H9 (cell line): ENCODE results near the gene LRRC8E. TPM values are rescaled to one million over a fixed set of nuclear protein-coding genes. Genes with fewer than 3 reads are reported as not detected.

ENCODE experiments used
- DNase-seq: peaks from one replicate; pipeline ENCODE4 v3.0.0-alpha.2; 2017
- H2AFZ ChIP-seq: one replicate; pipeline ENCODE4 v1.6.1; 2013; ENCODE audit warnings: mild to moderate bottlenecking, low read length, control low read depth, moderate library complexity
- H2AK5ac ChIP-seq: 2 replicates; pipeline ENCODE4 v1.6.1; 2013; ENCODE audit warnings: low read length, control low read depth, mixed read lengths; ENCODE audit not compliant: insufficient read length
- H2BK120ac ChIP-seq: one replicate; pipeline ENCODE4 v1.6.1; 2013; ENCODE audit warnings: low read depth, mild to moderate bottlenecking, low read length, control low read depth, inconsistent platforms; ENCODE audit not compliant: poor library complexity, severe bottlenecking
- H2BK12ac ChIP-seq: 2 replicates; pipeline ENCODE4 v1.6.1; 2013; ENCODE audit warnings: low read length, control low read depth, mixed read lengths, low read depth; ENCODE audit not compliant: insufficient read length
- H2BK15ac ChIP-seq: 2 replicates; pipeline ENCODE4 v1.6.1; 2013; ENCODE audit warnings: low read depth, low read length, control low read depth
- H2BK20ac ChIP-seq: one replicate; pipeline ENCODE4 v1.6.1; 2013; ENCODE audit warnings: low read depth, mild to moderate bottlenecking, low read length, control low read depth, inconsistent platforms; ENCODE audit not compliant: poor library complexity, severe bottlenecking
- H2BK5ac ChIP-seq: 2 replicates; pipeline ENCODE4 v1.6.1; 2013; ENCODE audit warnings: low read length, control low read depth, mixed read lengths; ENCODE audit not compliant: insufficient read length
- H3K14ac ChIP-seq: 2 replicates; pipeline ENCODE4 v1.6.1; 2013; ENCODE audit warnings: low read length, control low read depth; ENCODE audit not compliant: insufficient read depth
- H3K18ac ChIP-seq: 2 replicates; pipeline ENCODE4 v1.6.1; 2013; ENCODE audit warnings: low read depth, mild to moderate bottlenecking, mixed read lengths, low read length, control low read depth; ENCODE audit not compliant: insufficient read length
- H3K23ac ChIP-seq: 2 replicates; pipeline ENCODE4 v1.6.1; 2013; ENCODE audit warnings: low read length, control low read depth, mixed read lengths, low read depth; ENCODE audit not compliant: insufficient read length
- H3K23me2 ChIP-seq: 2 replicates; pipeline ENCODE4 v1.6.1; 2013; ENCODE audit warnings: low read depth, mild to moderate bottlenecking, mixed read lengths, low read length, control low read depth; ENCODE audit not compliant: insufficient read length, poor library complexity, severe bottlenecking
- H3K27ac ChIP-seq: 2 replicates; pipeline ENCODE4 v1.5.1; 2013; ENCODE audit warnings: low read length, control low read depth, mixed read lengths, low read depth; ENCODE audit not compliant: insufficient read length
- H3K27me3 ChIP-seq: 2 replicates; pipeline ENCODE4 v1.6.1; 2013; ENCODE audit warnings: low read length, control low read depth, inconsistent platforms; ENCODE audit not compliant: insufficient read depth
- H3K4ac ChIP-seq: 2 replicates; pipeline ENCODE4 v1.6.1; 2013; ENCODE audit warnings: low read depth, mild to moderate bottlenecking, control low read depth, inconsistent platforms, low read length, moderate library complexity
- H3K4me1 ChIP-seq: 2 replicates; pipeline ENCODE4 v1.6.1; 2013; ENCODE audit warnings: low read length, control low read depth, inconsistent platforms; ENCODE audit not compliant: insufficient read depth
- H3K4me2 ChIP-seq: 2 replicates; pipeline ENCODE4 v1.6.1; 2013; ENCODE audit warnings: low read length, control low read depth, mixed read lengths; ENCODE audit not compliant: insufficient read length, insufficient read depth
- H3K56ac ChIP-seq: 2 replicates; pipeline ENCODE4 v1.6.1; 2013; ENCODE audit warnings: low read depth, mild to moderate bottlenecking, mixed read lengths, low read length, control low read depth; ENCODE audit not compliant: insufficient read length
- H3K79me1 ChIP-seq: 2 replicates; pipeline ENCODE4 v1.6.1; 2013; ENCODE audit warnings: low read depth, mild to moderate bottlenecking, moderate library complexity, low read length, control low read depth, inconsistent platforms; ENCODE audit not compliant: insufficient read depth, poor library complexity, severe bottlenecking
- H3K79me2 ChIP-seq: 2 replicates; pipeline ENCODE4 v1.6.1; 2013; ENCODE audit warnings: low read length, control low read depth, inconsistent platforms; ENCODE audit not compliant: insufficient read depth
- H3K9ac ChIP-seq: 2 replicates; pipeline ENCODE4 v1.6.1; 2013; ENCODE audit warnings: low read length, control low read depth, mixed read lengths; ENCODE audit not compliant: insufficient read length; ENCODE audit errors: extremely low read depth
- H3K9me3 ChIP-seq: one replicate; pipeline ENCODE4 v1.6.1; 2013; ENCODE audit warnings: low read depth, low read length, inconsistent platforms; ENCODE audit not compliant: control insufficient read depth
- H3T11ph ChIP-seq: one replicate; pipeline ENCODE4 v1.6.1; 2013; ENCODE audit warnings: mild to moderate bottlenecking, low read length, control low read depth, inconsistent platforms
- H4K20me1 ChIP-seq: one replicate; pipeline ENCODE4 v1.6.1; 2013; ENCODE audit not compliant: control insufficient read depth, insufficient read length, insufficient read depth
- H4K5ac ChIP-seq: 2 replicates; pipeline ENCODE4 v1.6.1; 2013; ENCODE audit warnings: low read depth, mild to moderate bottlenecking, mixed read lengths, low read length, control low read depth; ENCODE audit not compliant: insufficient read length
- H4K8ac ChIP-seq: replicated peaks from 2 replicates; pipeline ENCODE4 v1.6.1; 2013; ENCODE audit warnings: low read length, control low read depth, mixed read lengths, low read depth; ENCODE audit not compliant: insufficient read length
- H4K91ac ChIP-seq: 2 replicates; pipeline ENCODE4 v1.6.1; 2013; ENCODE audit warnings: low read depth, mild to moderate bottlenecking, moderate library complexity, mixed read lengths, low read length, control low read depth; ENCODE audit not compliant: insufficient read length
- H3K27ac Mint-ChIP-seq, 3 experiments: 2 replicates in 2 of 3; 3 replicates in 1 of 3; pipeline ENCODE4 v1.8.0; 2020 to 2021; ENCODE audit warnings: mixed read lengths in 3 of 3, mild to moderate bottlenecking in 1 of 3, moderate library complexity in 1 of 3
- H3K27me3 Mint-ChIP-seq: 2 replicates; pipeline ENCODE4 v1.8.0; 2021; ENCODE audit warnings: low read depth, mild to moderate bottlenecking, moderate library complexity, mixed read lengths
- H3K36me3 Mint-ChIP-seq, 3 experiments: 2 replicates in 2 of 3; 3 replicates in 1 of 3; pipeline ENCODE4 v1.8.0; 2020 to 2021; ENCODE audit warnings: low read depth in 3 of 3, mixed read lengths in 3 of 3; ENCODE audit not compliant: insufficient read depth in 1 of 3
- H3K4me1 Mint-ChIP-seq, 2 experiments: 2 replicates each; pipeline ENCODE4 v1.8.0; 2020; ENCODE audit warnings: mixed read lengths in 2 of 2
- H3K4me3 Mint-ChIP-seq, 2 experiments: 2 replicates in 1 of 2; 3 replicates in 1 of 2; pipeline ENCODE4 v1.8.0; 2020 to 2021; ENCODE audit warnings: mild to moderate bottlenecking in 2 of 2, mixed read lengths in 2 of 2, moderate library complexity in 1 of 2
- H3K9me3 Mint-ChIP-seq, 2 experiments: 2 replicates in 1 of 2; 3 replicates in 1 of 2; pipeline ENCODE4 v1.8.0; 2020; ENCODE audit warnings: mild to moderate bottlenecking in 2 of 2, mixed read lengths in 2 of 2, moderate library complexity in 1 of 2
- CTCF ChIP-seq: fragments of 200-600 bp; sonication (generic); conservative IDR thresholded peaks from 3 replicates; pipeline ENCODE4 v1.8.0; 2021; ENCODE audit warnings: antibody characterized with exemption, mild to moderate bottlenecking
- WGBS: extraction: QIAGEN DNeasy Blood & Tissue Kit; methylation state at CpG from one replicate; pipeline ENCODE4 v1.1.7; 2013; ENCODE audit warnings: missing lambda C conversion rate, low lambda C conversion rate, mixed read lengths; ENCODE audit not compliant: insufficient read length; ENCODE audit errors: extremely low coverage; 5-methylcytosine and 5-hydroxymethylcytosine counted together
- total RNA-seq: library from RNA; stranded (reverse); gene quantifications from 2 replicates; pipeline ENCODE4 v1.2.1, GENCODE V29; 2021

Gene LRRC8E
- total RNA-seq, 1 experiment from 2014 or later, result 4.8 TPM

- TF ChIP-seq CTCF, result no peak
- H4K8ac ChIP-seq, result no peak within 1 kb of the TSS
- peaks cover 0 to 2% of the 10 kb centered on the region in 2 experiments; a peak in 2 of 5 replicates for H3K9me3 Mint-ChIP-seq
- H4K5ac ChIP-seq, result no peak within 1 kb of the TSS
- no peak within 1 kb of the TSS for H3T11ph ChIP-seq
- no peaks in the 10 kb centered on the region; the same call in 1 of the 2 replicates for H3K27me3 Mint-ChIP-seq
- 0 out of 2 replicates have a peak within 1 kb of the TSS, but pooled peaks have one; percentile 9 for H2BK15ac ChIP-seq
- no peaks in the 10 kb centered on the region for H3K4me1 ChIP-seq
- H4K20me1 ChIP-seq, result no peaks in the 10 kb centered on the region
- H3K4ac ChIP-seq, result peak within 1 kb of the TSS; percentile 35; the same call in 1 of the 2 replicates
- H3K79me2 ChIP-seq, result peaks cover 3% of the 10 kb centered on the region; the same call in 1 of the 2 replicates
- H3K27me3 ChIP-seq, result no peaks in the 10 kb centered on the region
- H3K4me3 Mint-ChIP-seq, result peak within 1 kb of the TSS; percentile 90 to 96
- peak within 1 kb of the TSS; percentile 80 for H3K9ac ChIP-seq
- H3K23me2 ChIP-seq, result no peaks in the 10 kb centered on the region
- H3K9me3 ChIP-seq, result no peaks in the 10 kb centered on the region
- H3K27ac ChIP-seq, result no peak within 1 kb of the TSS
- no CpG with 5 or more reads among the region's 56 CpGs for WGBS
- peak; percentile 100 for DNase-seq
- no peak within 1 kb of the TSS for H3K23ac ChIP-seq
- H2AFZ ChIP-seq, result no peak within 1 kb of the TSS
- peak within 1 kb of the TSS; percentile 52 for H2BK120ac ChIP-seq
- H3K18ac ChIP-seq, result peak within 1 kb of the TSS; percentile 49
- H3K4me2 ChIP-seq, result peak within 1 kb of the TSS; percentile 66
- H2BK12ac ChIP-seq, result no peak within 1 kb of the TSS
- H2BK20ac ChIP-seq, result no peak within 1 kb of the TSS
- no peak within 1 kb of the TSS for H4K91ac ChIP-seq
- peak within 1 kb of the TSS; percentile 89; the same call in 1 of the 2 replicates for H3K14ac ChIP-seq
- peaks cover 21 to 33% (median 26%) of the 10 kb centered on the region in 3 experiments for H3K36me3 Mint-ChIP-seq
- peaks cover 3 to 10% of the 10 kb centered on the region in 2 experiments; a peak in 2 of 4 replicates for H3K4me1 Mint-ChIP-seq
- no peak within 1 kb of the TSS for H2BK5ac ChIP-seq
- H3K27ac Mint-ChIP-seq, result peak within 1 kb of the TSS; percentile 99 to 100 (median 99)
- no peak within 1 kb of the TSS for H3K56ac ChIP-seq
- H3K79me1 ChIP-seq, result peaks cover 9% of the 10 kb centered on the region
- H2AK5ac ChIP-seq, result no peak within 1 kb of the TSS
Measured at GRCh38 chr19:7943444-7944176, 55.3 kb downstream of the LRRC8E start, which contains the start of gene TIMM44. TIMM44 (minus strand) TSS chr19:7943666; CDS start chr19:7943651, 15 bp downstream.
